ENCODE measurements around the gene GAL. TPM values are rescaled to one million over a fixed set of nuclear protein-coding genes. Genes with fewer than 3 reads are reported as not detected.

The GAL gene
- total and polyA plus RNA-seq, 2 of the 8 experiments (the other 6 are each of a cell fraction or from before 2014, with no cell fraction given): 81.8 to 233 TPM

GRCh38 chr11:68651208-68651984 is 32.9 kb upstream of the GAL start:
- Histone ChIP-seq H2BK15ac (ENCODE audit: low read length) (no peak overlapping the region), H3K23ac (ENCODE audit: insufficient read length) (no peak overlapping the region), H3K4ac (replicated peaks; ENCODE audit: insufficient read length, low read depth, low read length) (no peak overlapping the region), H2AFZ (ENCODE audit: low read length) (peak overlapping the region; percentile 36; the same call in 1 of the 2 replicates), H3K56ac (replicated peaks; ENCODE audit: insufficient read length, low read depth, low read length) (no peak overlapping the region), H3K79me2 (ENCODE audit: control insufficient read depth in 1 of 2, insufficient read depth in 2 of 2, low read length in 2 of 2) (no peaks in the 10 kb centered on the region), H2BK5ac (ENCODE audit: low read depth, low read length) (peak overlapping the region; percentile 47; the same call in 1 of the 2 replicates), H4K91ac (replicated peaks; ENCODE audit: insufficient read length, low read length) (peak overlapping the region; percentile 45), H4K5ac (ENCODE audit: insufficient read length, low read depth, low read length) (no peak overlapping the region), H3K14ac (ENCODE audit: insufficient read length) (peak overlapping the region; percentile 89), H3K79me1 (ENCODE audit: low read depth, low read length) (no peaks in the 10 kb centered on the region), H4K8ac (ENCODE audit: extremely low read depth, insufficient read depth, low read length) (no peak overlapping the region; the same call in 1 of the 2 replicates), H3K9ac (replicated peaks in 1 of 4; ENCODE audit: extremely low read depth in 1 of 4, low read depth in 3 of 4, low read length in 3 of 4) (no peak overlapping the region), H3K4me2 (ENCODE audit: insufficient read depth in 1 of 2, low read depth in 2 of 2, low read length in 2 of 2) (no peak overlapping the region), H3K4me3 (ENCODE audit: extremely low read depth in 1 of 4, insufficient read depth in 2 of 4, low read depth in 3 of 4, low read length in 4 of 4) (no peak overlapping the region), H2AK5ac (ENCODE audit: low read depth, low read length) (no peak overlapping the region), H3K27me3 (replicated peaks in 1 of 4; ENCODE audit: control insufficient read depth in 3 of 4, extremely low read depth in 1 of 4, insufficient read depth in 3 of 4, low read length in 3 of 4) (no peaks in the 10 kb centered on the region), H2BK12ac (ENCODE audit: low read depth, low read length) (peak overlapping the region; percentile 90; the same call in 1 of the 2 replicates), H2BK20ac (ENCODE audit: low read length) (no peak overlapping the region; the same call in 1 of the 2 replicates), H4K20me1 (replicated peaks in 1 of 2; ENCODE audit: control insufficient read depth in 1 of 2, insufficient read depth in 2 of 2, low read length in 2 of 2) (no peaks in the 10 kb centered on the region), H3K36me3 (ENCODE audit: control insufficient read depth in 2 of 4, insufficient read depth in 4 of 4, low read length in 3 of 4) (no peaks in the 10 kb centered on the region), H3K9me3 (ENCODE audit: insufficient read depth in 2 of 2, low read depth in 1 of 2, low read length in 1 of 2) (peaks cover 0 to 11% of the 10 kb centered on the region in 2 experiments; a peak in 3 of 4 replicates), H3K27ac (ENCODE audit: low read depth, low read length) (no peak overlapping the region), H2BK120ac (replicated peaks; ENCODE audit: low read depth, low read length) (peak overlapping the region; percentile 24), H3K18ac (ENCODE audit: extremely low read depth, low read length) (no peak overlapping the region; the same call in 1 of the 2 replicates), H3K23me2 (ENCODE audit: low read depth, low read length) (no peaks in the 10 kb centered on the region), H3K4me1 (replicated peaks in 1 of 4; ENCODE audit: control insufficient read depth in 3 of 4, insufficient read depth in 4 of 4, low read length in 3 of 4) (peaks cover 0 to 12% (median 1%) of the 10 kb centered on the region in 4 experiments; a peak in 1 of 7 replicates)
- ChIA-PET CTCF (ENCODE audit: partially characterized antibody) (interaction anchor here (1.4 to 1.6 kb wide), 3 partner anchors 10 to 92 kb away, joined by 3 to 4 read pairs (median 3); no protein-coding TSS in a partner anchor), POLR2A (ENCODE audit: partially characterized antibody) (interaction anchor here (1.0 kb wide), 1 partner anchor 34 kb away, joined by 3 read pairs; no protein-coding TSS in a partner anchor)
- no peak for DNase-seq (ENCODE audit: low read depth in 1 of 2, low spot score in 2 of 2)
- 85% methylated on average over 18 of the region's 22 CpGs; no CpG with 5 or more reads in 1 of the 2 experiments for WGBS, 2 experiments (ENCODE audit: extremely low coverage in 1 of 2, insufficient coverage in 1 of 2, insufficient read length in 1 of 2, insufficient replicate concordance in 2 of 2, low coverage in 1 of 2, low lambda C conversion rate in 2 of 2, missing lambda C conversion rate in 1 of 2)
- no peak for FAIRE-seq
- TF ChIP-seq FOSL1 (IDR thresholded peaks at IDR 0.05; ENCODE audit: insufficient read depth, low read depth, low read length): no peak
